ENCODE data around the gene KRTAP9-3.

DNA sequence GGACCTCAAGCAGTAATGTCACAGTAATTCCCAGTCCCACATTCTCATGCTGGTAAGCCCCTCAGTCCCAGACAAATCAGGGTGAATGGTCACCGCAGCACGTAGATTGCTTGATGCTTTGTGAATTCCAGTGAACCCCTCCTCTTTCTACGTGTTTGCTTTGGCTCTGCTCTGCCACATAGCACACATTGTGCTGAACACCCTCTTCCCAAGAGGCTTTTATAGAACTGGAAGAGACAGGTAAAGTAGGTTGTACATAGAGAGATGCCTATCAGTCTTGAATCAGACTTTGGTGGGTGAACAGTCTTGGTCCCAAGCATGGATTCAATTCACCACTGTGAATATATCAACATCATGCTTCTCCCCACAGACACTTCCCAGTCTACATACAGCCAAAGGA, 32.4 kb downstream of the KRTAP9-3 start:
- TF ChIP-seq, protein P1, sequence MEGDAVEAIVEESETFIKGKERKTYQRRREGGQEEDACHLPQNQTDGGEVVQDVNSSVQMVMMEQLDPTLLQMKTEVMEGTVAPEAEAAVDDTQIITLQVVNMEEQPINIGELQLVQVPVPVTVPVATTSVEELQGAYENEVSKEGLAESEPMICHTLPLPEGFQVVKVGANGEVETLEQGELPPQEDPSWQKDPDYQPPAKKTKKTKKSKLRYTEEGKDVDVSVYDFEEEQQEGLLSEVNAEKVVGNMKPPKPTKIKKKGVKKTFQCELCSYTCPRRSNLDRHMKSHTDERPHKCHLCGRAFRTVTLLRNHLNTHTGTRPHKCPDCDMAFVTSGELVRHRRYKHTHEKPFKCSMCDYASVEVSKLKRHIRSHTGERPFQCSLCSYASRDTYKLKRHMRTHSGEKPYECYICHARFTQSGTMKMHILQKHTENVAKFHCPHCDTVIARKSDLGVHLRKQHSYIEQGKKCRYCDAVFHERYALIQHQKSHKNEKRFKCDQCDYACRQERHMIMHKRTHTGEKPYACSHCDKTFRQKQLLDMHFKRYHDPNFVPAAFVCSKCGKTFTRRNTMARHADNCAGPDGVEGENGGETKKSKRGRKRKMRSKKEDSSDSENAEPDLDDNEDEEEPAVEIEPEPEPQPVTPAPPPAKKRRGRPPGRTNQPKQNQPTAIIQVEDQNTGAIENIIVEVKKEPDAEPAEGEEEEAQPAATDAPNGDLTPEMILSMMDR (IDR thresholded peaks at IDR 0.05), result no peak
- TF ChIP-seq EZH2 (IDR thresholded peaks at IDR 0.05) (no peak), EZH2phosphoT487 (IDR thresholded peaks at IDR 0.05) (no peak)

Measured in neural progenitor cell (in vitro differentiated cells).